Stimulated activated CD4-positive, alpha-beta T cell treated with anti-CD3 and anti-CD28 coated beads, Interleukin-4, amount 100 ng/mL, for 1 hour (primary cell): ENCODE data around the gene SUPT20H.

Experiments used
- DNase-seq: peaks from one replicate; pipeline ENCODE4 v3.0.0-alpha.2; 2020

Gene SUPT20H

DNA sequence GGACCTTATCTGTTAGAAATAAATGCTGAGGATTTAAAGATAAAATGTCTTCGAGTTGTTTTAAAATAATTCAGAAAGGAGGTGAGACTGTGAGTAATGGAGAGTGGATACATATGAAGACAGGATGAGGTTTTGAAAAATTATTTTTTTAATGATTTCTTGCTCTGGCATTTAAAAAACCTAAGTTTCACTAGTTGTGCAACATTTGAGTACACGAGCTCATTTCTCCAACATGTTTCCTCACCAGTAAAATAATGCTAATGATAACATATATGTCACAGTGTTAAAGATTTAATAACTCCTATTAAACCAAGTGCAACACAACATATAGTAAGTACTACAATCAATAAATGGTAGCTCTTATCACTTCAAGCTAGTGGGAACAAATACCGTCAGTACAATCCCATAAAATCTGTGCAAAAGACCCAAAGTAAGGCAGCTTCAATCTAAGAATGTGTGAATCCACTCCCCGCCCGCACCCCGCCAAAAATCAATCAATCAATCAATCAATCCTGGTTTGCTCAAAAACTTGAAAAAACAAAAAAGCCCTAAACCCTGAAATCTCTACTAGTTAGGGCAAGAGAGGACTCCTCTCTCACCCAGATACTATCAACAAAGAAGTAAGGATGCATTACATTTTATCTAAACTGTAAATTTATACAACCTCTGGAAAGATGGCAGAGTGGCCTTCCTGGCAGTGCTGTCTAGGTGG, 61.6 kb downstream of the SUPT20H start:
- DNase-seq: no peak

GRCh38 chr13:36992362-36992761, 67.1 kb downstream of the SUPT20H start:
- DNase-seq: no peak

- no peak for DNase-seq
Measured at GRCh38 chr13:36986462-36987240, 72.8 kb downstream of the SUPT20H start.

GRCh38 chr13:36981156-36981743, 78.2 kb downstream of the SUPT20H start:
- DNase-seq: no peak

- DNase-seq: no peak
Measured at GRCh38 chr13:36979361-36980050, 80.0 kb downstream of the SUPT20H start.

- no peak for DNase-seq
Measured at GRCh38 chr13:36975172-36975571, 84.3 kb downstream of the SUPT20H start.

- no peak for DNase-seq
Measured at GRCh38 chr13:36973621-36974295, 85.7 kb downstream of the SUPT20H start.

- no peak for DNase-seq
Measured at GRCh38 chr13:36973009-36973408, 86.5 kb downstream of the SUPT20H start.

DNA sequence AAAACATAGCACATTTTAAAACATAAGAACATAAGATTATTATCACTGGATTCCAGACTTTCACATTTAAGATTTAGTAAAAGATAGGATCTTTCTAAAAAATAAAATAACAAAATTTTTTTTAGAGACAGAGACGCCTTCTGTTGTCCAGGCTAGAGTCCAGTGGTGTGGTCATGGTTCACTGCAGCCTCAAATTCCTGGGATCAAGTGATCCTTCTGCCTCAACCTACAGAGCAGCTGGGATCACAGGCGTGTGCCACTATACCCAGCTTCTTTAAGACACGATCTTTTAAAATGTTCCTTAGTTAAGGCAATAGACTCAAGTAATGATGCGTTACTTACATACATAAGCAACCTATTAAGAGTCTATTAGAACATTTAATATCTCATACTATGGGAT, 93.1 kb downstream of the SUPT20H start:
- no peak for DNase-seq

- DNase-seq: no peak
Measured at GRCh38 chr13:36965767-36966166, 93.7 kb downstream of the SUPT20H start.

DNA sequence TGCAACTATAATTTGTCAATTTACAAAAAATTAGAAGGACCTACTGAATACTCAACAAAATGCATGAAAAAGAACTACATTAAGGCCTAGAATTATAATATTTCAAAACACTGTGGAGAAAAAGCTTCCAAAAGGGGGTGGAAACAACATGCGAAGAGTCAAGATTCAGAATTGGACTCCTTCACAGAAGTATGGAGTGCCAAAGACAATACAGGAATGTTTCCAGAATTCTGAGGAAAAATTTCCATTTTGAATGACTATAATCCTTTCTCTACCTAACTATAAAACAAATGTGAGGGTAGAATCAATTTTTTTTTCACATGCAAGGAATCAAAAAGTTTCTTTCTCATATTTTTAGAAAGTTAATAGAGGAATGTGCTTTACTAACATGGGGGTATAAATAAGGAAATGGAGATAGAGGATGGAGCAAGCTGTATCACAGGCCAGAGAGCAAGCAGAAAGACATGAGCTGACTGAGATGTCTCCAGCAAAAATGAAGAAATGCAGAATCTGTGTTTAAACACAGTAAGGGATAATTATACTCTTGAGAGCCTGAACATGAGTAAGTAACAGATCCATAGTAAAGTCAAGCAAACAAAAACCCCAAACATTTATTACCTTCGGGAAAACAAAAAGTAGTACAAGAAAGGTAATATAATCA, 99.9 kb downstream of the SUPT20H start:
- no peak for DNase-seq
